Left cardiac atrium (tissue), 4 donors: ENCODE results near the gene DENND4B. TPM values are rescaled to one million over a fixed set of nuclear protein-coding genes. Genes with fewer than 3 reads are reported as not detected.
"Not testable (repeated sequence)": the region's sequence is repeated elsewhere in the genome, so short reads cannot be mapped to it uniquely, and the experiment has no call there.

ENCODE experiments used
- ATAC-seq, 2 donors: fragments of 200-7000 bp; cut with Tn5 transposase; one replicate each; pipeline ENCODE4 v1.9.1; 2020; ENCODE audit warnings: mild to moderate bottlenecking in 2 of 2, moderate library complexity in 2 of 2
- DNase-seq: peaks from one replicate; pipeline ENCODE4 v3.0.0-alpha.2; 2020
- intact Hi-C, 2 donors: fragments of 100-400 bp; cut with DNase I; formaldehyde crosslinking; loops; one replicate each; pipeline versions ENCODE4 v1.14.1 to v1.15.1; 2022 to 2023
- long read RNA-seq: library from polyadenylated mRNA; unstranded; transcript quantifications from one replicate; pipeline ENCODE4 v2.0.0, GENCODE V29; 2021
- total RNA-seq, 2 donors: library from RNA; stranded (reverse); fragmentation: NEBNext Ultra II Directional; extraction: Animal tissue kit (Norgen Biotek cat#: 25700); gene quantifications; one replicate each; pipeline ENCODE4 v1.2.1, GENCODE V29; 2021
- donor health status: DM: no; HTN: yes; CAD: no.
- donor health status: DM: no; HTN: yes; CAD: no; lungs with severe emphysema.
- donor health status: DM: yes; HTN: yes; CAD: no.
- donor health status: Dilated cardiomyopathy.

DENND4B gene, protein sequence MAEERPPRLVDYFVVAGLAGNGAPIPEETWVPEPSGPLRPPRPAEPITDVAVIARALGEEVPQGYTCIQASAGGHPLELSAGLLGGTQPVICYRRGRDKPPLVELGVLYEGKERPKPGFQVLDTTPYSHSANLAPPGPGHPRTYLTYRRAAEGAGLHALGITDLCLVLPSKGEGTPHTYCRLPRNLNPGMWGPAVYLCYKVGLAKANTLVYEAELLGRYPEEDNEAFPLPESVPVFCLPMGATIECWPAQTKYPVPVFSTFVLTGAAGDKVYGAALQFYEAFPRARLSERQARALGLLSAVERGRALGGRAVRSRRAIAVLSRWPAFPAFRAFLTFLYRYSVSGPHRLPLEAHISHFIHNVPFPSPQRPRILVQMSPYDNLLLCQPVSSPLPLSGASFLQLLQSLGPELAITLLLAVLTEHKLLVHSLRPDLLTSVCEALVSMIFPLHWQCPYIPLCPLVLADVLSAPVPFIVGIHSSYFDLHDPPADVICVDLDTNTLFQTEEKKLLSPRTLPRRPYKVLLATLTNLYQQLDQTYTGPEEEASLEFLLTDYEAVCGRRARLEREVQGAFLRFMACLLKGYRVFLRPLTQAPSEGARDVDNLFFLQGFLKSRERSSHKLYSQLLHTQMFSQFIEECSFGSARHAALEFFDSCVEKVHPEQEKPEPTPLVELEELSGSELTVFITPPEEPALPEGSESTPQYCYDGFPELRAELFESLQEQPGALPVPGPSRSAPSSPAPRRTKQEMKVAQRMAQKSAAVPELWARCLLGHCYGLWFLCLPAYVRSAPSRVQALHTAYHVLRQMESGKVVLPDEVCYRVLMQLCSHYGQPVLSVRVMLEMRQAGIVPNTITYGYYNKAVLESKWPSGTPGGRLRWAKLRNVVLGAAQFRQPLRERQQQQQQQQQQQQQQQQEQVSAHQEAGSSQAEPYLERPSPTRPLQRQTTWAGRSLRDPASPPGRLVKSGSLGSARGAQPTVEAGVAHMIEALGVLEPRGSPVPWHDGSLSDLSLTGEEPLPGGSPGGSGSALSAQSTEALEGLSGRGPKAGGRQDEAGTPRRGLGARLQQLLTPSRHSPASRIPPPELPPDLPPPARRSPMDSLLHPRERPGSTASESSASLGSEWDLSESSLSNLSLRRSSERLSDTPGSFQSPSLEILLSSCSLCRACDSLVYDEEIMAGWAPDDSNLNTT (N-terminal part only)
- total RNA-seq: 10 to 100 TPM; 41.5 to 49.5 TPM
- long read RNA-seq, partial matches to known transcripts: 17 of 23 reads
- long read RNA-seq, other reads (novel, unspliced or antisense): 6 of 23 reads

DNA sequence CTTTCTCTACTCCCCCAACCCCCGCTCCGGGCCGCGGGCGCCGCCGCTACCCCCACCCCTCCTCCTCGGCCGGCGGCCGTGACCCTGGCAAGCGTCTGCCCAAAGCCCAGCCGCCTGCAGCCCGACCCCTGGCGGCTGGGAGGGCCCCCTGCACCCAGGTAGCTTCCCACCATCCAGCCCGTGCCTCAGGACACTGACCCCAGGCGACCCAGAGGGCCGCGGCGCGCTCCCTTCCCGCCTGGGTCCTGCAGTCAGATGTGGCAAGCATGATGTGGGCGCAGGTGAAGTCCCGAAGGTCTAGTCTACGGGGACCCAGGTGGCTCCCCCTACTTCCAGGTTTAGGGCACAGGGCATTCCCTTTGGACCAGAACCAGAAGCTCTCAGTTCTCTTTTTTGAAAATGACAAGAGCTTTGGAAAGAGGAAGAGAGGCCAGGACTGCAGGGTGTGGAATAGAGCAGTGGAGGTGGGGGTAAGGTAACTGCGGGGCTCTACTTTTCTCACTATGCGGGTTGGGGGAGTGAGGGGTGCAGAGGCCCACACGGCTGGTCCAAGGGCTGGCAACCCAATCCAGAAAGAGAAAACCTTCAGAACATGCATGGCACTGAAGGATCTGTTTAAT, at the start of gene DENND4B:
Gene DENND4B, minus strand, starts transcription at position 97 of the 620 bp plus-strand sequence. CDS start 2,344 bp downstream, outside the sequence.
- intact Hi-C loops: loop anchor here in 1 of 2 donors (10.0 kb wide), 1 partner anchor 152 kb away; no protein-coding TSS in a partner anchor
- ATAC-seq: peak; percentile 83 to 89
- peak; percentile 88 for DNase-seq

DNA sequence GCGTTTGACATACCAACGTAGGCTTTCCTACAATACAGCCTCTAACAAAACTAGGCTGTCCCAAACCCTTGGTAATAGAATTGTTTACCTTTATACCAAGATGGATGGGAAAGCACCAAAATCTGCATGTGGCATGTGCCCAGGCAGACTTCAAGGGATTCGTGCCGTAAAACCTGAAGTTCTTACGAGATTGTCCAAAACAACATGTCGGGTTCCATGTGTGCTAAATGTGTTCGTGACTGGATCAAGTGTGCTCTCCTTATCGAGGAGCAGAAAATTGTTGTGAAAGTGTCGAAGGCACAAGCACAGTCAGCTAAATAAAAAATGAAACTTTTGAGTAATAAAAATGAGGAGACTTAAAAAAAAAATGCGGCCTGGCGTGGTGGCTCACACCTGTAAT, 49.1 kb upstream of the DENND4B start:
- no peak for ATAC-seq
- no peak for DNase-seq
- intact Hi-C loops: loop anchor here in 1 of 2 donors (10.0 kb wide), 1 partner anchor 159 kb away; the partner anchor contains the start of gene NUP210L

DNA sequence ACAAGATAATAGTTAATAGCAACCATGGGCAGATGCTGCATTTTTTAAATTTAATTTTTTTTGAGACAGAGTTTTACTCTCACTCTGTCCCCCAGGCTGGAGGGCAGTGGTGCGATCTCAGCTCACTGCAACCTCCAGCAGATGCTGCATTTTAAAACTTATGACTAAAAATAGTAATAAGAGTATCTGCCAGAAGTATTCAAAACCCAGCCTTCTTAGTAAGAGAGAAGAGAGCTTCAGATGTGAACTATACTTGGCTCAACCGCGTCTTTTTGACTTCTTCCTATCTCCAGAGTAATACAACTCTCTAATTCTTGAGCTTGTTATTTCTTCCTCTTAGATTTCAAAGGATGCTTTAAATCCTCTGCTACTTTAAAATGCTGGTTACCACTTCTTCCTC, 48.7 kb upstream of the DENND4B start:
- DNase-seq (no peak), ATAC-seq (no peak)
- intact Hi-C loops: loop anchor here in 1 of 2 donors (10.0 kb wide), 1 partner anchor 160 kb away; the partner anchor contains the start of gene NUP210L

DNA sequence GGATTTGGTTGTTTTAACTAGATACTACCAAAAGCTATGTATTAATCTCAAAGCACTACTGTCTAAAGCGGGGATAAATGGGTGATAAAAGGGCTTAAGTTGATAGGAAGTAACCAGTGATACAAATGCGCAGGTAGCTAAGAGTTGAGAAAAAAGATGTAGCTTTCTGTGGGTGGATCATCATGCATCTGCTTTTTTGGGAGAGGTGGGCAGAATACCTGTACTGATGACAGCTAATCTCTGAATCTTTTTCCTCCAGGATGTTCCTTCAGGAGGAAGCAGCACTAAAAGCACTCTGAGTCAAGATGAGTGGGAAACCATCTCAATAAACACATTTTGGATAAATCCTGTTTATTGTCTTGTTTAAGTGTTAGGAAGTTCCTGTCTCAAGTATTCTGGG, 45.3 kb upstream of the DENND4B start:
- DNase-seq: no peak
- ATAC-seq: no peak
- intact Hi-C loops: loop anchor here in 1 of 2 donors (10.0 kb wide), 1 partner anchor 163 kb away; the partner anchor contains the start of gene NUP210L

DNA sequence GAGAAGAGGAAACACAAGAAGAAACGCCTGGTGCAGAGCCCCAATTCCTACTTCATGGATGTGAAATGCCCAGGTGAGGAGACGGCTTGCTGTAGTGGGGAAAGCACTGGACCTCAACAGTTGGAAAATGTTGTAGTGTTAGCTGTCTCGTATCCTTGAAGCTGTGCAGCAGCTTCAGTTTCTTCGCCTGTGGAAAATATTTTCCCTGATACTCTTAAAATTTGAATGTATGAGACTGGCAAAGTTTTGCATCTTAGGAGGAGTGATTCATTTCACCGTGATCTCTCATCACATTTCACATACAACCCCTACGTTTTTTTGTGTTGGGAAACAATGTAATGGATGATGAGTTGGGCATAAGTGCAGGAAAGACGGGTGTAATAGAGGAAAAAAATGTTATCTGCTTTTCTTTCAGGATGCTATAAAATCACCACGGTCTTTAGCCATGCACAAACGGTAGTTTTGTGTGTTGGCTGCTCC, 44.7 kb upstream of the DENND4B start:
- intact Hi-C loops: loop anchor here in 1 of 2 donors (10.0 kb wide), 1 partner anchor 164 kb away; the partner anchor contains the start of gene NUP210L
- DNase-seq: no peak
- no peak for ATAC-seq

DNA sequence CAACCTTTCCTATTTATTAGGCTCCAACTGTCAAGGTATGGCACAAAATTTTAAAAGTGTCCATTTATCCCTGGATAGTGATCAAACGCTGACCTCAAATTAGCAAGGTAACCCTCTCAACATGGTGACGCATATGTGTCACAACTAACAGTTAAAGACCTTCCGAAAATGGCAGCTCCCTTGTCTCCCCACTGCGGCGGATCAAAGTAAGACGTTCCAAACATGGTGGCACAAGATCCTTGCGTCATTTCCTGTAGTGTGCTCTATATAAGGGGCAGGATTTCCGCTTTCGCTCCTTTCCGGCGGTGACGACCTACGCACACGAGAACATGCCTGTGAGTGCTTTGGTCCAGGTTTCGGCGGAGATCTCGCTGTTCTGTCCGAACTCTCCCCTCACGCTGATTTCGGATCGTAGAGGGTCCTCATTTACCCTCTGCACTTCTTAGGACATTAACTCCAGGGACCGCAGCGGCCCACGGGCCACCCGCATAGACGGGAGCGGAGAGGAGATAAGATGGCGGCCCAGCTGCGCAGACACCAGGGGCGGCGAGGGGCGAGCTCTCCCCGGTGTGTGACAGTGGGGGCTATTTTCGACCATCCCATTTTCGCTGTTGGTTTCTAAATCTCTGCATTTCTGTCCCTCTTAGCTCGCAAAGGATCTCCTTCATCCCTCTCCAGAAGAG, 44.1 kb upstream of the DENND4B start, which contains the start of gene RPS27:
Gene RPS27, plus strand, starts transcription at position 295 of the 683 bp plus-strand sequence. Its CDS starts 35 bp downstream, at position 330.
- peak; percentile 91 for DNase-seq
- intact Hi-C loops: loop anchor here in 1 of 2 donors (10.0 kb wide), 1 partner anchor 164 kb away; the partner anchor contains the start of gene NUP210L
- peak; percentile 78 to 84 for ATAC-seq

DNA sequence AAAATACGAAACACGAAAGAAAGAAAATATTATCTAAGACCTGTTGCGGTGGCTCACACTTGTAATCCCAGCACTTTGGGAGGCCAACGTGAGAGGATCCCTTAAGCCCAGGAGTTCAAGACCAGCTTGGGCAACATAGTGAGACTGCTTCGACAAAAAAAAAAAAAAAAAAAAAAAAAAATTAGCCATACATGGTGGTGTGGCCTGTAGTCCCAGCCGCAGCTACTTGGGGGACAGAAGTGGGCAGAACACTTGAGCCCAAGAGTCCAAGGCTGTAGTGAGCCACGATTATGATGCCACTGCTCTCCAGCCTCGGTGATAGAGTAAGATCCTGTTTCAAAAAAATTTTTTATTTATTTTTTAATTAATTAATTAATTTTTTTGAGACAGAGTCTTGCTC, 41.1 kb upstream of the DENND4B start:
- intact Hi-C loops: loop anchor here (2.0 to 10.0 kb wide), 4 partner anchors 190 to 313 kb away; partner anchors contain the start of genes NPR1 (in 2 of the 2) and ILF2 (in 1 of the 2)
- ATAC-seq (no peak), DNase-seq (no peak)

DNA sequence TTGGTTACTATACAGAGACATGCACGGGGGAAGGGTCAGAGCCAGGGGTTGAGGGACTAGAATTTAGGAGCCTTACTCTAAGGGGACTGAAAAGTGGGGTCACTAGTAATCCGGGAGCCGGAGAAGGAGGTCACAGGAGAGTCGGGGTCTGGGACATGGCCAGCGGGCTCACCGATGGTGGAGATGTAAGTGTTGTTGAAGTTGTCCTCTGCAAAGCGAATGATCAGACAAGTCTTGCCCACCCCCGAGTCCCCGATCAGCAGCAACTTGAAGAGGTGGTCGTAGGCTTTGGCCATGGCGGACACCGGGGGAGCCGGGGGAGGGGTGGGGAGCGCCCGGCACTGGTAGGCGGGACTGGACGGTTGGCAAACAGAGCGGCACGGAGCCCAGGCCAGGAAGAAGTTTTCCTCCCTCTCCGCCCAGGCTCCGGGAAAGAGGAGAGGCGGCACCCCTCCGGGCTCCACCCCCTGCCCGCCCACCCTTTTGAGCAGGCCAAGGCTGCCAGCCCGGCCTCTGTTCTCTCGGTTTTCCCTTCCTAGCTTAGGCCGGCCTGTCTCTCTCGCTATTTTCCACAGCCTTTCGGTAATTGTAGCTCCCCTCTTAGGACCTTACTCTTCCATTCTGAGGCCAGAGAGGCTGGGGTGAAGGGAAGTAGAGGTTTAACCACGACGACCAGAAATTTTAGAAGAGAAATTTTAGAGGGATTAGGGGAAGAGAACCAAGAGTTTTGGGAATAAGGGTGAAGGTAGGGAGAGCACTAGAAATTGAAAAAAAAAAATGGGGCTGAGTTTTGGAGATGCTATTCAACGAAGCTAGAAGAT, 39.6 kb upstream of the DENND4B start, which contains the start of gene RAB13:
Gene RAB13, minus strand, starts transcription at position 399 of the 821 bp plus-strand sequence. Its CDS starts 103 bp downstream, at position 296.
- ATAC-seq: peak; percentile 86 to 91
- peak; percentile 91 for DNase-seq
- intact Hi-C loops: loop anchor here (2.0 to 10.0 kb wide), 4 partner anchors 189 to 311 kb away; partner anchors contain the start of genes NPR1 (in 2 of the 2) and ILF2 (in 1 of the 2)

DNA sequence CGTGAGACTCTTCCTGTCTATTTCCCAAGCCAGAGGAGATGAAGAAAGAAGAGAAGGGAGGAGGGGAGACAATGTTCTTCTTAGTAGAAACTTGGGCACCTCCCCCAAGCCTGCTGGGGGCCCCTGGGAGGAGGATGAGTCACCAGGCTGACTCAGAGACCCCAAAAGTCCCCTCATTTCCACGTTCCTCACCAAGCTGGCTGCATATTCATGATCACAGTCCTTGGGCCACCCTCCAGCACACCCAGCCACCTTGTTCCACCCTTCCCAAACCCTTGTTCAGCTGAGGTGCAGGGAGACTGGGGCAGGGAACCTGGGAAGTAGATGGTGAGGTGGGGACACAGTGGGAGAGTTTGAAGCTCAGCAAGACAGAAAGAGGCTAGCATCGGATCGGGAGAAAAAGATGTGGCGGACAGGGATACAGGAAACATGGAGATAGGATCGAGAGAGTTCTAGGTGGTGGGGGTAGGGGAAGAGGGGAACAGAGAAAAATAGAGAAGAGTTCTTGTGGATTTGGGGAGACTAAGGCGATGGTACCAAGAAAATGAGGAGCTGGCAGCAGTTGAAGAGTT, 38.9 kb upstream of the DENND4B start:
- intact Hi-C loops: loop anchor here (5.0 to 10.0 kb wide), 3 partner anchors 188 to 311 kb away; partner anchors contain the start of genes NPR1 (in 2 of the 2) and ILF2 (in 1 of the 2)
- DNase-seq: peak; percentile 67
- ATAC-seq: peak; percentile 14 to 36

DNA sequence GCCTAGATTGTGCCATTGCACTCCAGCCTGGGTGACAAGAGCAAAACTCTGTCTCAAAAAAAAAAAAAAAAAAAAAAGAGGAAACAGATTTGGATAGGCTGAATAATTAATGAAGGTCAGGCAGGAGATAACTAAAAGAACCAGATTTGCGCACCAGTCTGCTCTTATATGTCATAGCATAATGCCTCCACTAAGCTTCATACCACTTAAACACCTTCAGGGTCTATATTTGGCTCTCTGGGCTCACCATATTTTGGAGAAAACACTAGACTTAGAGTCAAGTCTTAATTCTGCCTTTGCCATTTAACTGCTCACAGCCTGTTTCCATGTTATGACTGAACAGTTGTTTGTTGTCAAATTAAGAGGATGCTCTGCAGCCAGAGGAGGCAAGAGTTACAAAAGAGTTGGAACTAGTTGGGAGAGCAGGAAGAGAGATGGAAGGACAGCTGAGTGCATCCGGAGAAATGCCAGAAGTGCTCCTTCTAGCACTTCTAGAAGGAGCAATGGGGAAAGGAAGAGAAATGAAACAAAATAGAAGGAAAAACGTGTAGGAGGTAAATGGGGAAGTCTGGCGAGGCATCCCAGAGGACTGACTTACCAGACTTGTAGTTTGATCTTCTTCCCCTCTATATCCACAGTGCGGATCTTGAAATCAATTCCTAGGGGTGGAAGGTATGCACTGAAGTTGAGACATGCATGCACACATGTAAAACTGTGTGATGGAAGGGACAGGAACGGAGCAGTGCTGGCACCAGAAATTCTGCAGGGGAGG, 37.8 kb upstream of the DENND4B start:
- DNase-seq (no peak), ATAC-seq (no peak)
- intact Hi-C loops: loop anchor here in 1 of 2 donors (10.0 kb wide), 1 partner anchor 310 kb away; the partner anchor contains the start of genes ILF2 and NPR1

DNA sequence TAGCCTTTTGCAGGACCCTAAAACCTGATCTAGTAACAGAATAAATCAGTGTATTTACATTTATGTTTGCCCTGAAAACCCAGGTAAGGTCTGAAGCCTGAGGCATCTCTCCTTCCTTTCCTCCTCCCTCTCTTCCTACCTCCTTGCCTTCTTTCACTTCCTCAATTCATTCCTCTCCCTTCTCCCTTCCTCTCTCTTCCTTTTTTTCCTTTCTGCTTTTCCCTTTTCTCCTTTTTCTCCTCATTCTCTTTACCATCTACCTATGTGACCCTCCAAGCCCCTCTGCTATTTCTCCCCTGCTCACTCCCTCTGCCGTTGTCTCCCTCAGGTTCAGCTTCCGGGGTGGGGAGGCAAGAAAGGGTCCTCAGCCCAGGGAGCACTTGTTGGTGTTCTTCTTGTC, 35.2 kb upstream of the DENND4B start:
- intact Hi-C loops: loop anchor here in 1 of 2 donors (10.0 kb wide), 1 partner anchor 307 kb away; the partner anchor contains the start of genes ILF2 and NPR1
- not testable (repeated sequence) for ATAC-seq

DNA sequence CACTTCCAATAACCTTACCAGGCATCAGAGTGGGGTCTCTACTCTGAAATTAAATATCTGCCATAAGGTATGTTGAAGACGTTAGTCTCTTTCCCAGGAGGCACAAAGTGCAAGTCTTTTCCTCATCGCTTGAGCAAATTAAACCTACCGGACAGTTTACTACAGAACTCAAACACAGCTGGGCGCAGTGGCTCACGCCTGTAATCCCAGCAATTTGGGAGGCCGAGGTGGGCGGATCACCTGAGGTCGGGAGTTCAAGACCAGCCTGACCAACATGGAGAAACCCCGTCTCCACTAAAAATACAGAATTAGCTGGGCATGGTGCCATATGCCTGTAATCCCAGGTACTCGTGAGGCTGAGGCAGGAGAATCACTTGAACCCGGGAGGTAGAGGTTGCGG, 32.6 kb upstream of the DENND4B start:
- not testable (repeated sequence) for DNase-seq, ATAC-seq
- intact Hi-C loops: loop anchor here in 1 of 2 donors (5.0 kb wide), 1 partner anchor 162 kb away; no protein-coding TSS in a partner anchor

More for the DNA sequence above, 35.2 kb upstream of the DENND4B start:
- not testable (repeated sequence) for DNase-seq

DNA sequence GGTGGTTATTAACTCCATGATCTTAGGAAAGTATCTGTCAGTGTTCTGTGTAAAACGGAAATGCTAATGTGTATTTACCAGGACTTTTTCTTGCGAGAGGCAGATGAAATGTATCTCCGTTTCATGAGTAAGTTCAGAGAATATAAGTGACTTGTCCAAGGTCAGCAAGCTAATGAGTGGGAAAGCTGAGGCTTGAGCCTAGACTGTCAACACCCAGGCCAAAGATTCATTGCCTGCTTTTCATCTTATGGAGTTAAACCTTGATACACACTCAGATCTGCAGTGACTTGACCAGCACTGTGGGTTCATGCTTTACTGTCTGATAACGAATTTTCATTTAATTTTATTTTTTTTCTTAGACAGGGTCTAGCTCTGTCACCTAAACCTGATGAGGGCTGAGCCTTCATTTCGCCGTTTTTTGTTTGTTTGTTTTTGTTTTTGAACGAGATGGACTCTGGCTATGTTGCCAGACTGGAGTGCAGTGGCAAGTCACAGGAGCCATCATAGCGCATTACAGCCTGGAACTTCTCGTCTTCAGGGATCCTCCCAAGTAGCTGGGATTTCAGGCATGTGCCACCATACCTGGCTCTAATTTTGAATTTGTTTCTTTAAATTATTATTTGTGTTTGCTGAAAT, 31.9 kb upstream of the DENND4B start:
- intact Hi-C loops: loop anchor here in 1 of 2 donors (5.0 kb wide), 1 partner anchor 161 kb away; no protein-coding TSS in a partner anchor
- ATAC-seq (no peak), DNase-seq (no peak)
